ENCODE results near the gene RHOF.

The RHOF gene

DNA sequence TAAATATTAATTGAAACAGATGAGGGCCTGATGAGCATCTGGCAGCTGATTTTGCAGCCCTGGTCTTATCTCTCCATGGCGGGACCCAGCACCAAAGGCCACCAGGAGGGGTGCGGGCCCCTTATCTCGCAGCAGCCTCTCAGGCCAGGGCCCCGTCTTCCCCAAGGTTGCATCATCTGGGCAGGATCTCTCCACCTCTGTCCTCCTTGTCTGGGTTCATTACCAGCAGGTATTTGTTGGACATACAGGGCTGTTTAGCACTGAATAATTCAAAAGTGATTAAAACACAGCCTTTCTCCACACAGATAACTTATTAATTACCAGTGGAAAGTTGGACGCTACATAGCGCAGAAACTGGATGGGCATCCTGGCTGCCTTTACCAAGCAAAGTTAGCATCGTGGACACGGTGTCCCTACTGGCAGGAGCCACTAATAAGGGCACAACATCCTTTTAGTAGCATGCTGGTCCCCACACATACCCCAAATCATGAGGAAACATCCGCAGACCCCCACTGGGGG is 55.1 kb downstream of the RHOF start:
- H3K27me3 ChIP-seq (ENCODE audit: insufficient read depth, low read length): no peaks in the 10 kb centered on the region
- H3K9me3 ChIP-seq (ENCODE audit: insufficient read depth, low read depth, low read length): no peaks in the 10 kb centered on the region
- H3K36me3 ChIP-seq (ENCODE audit: insufficient read depth, low read depth, low read length): no peaks in the 10 kb centered on the region
- no peak overlapping the region for H3K27ac ChIP-seq (ENCODE audit: low read length)
- no peak overlapping the region for H3K4me3 ChIP-seq (ENCODE audit: low read length)
- H3K9ac ChIP-seq (ENCODE audit: low read depth, low read length): no peak overlapping the region
- no peaks in the 10 kb centered on the region for H3K4me1 ChIP-seq (ENCODE audit: insufficient read depth, low read length)

DNA sequence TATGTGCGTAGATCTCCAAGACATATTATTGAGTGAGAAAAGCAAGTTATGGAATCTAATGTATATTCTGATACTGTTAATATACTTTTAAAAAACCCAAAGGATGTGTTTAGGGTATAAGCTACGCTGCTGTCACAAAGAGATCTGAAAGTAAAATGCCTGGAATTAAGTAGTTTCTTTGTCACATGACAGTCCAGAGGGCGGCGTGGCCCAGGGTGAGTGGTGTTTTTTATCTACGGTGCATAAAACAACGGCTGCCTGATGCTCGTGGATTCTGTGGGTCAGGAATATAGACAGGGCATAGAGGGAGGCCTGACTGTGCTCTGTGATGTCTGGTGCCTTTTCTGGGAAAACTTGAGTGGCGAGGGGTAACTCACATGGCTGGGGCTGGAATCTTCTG is 59.6 kb downstream of the RHOF start:
- H3K27me3 ChIP-seq (ENCODE audit: insufficient read depth, low read length): no peaks in the 10 kb centered on the region
- no peaks in the 10 kb centered on the region for H3K4me1 ChIP-seq (ENCODE audit: insufficient read depth, low read length)
- H3K9ac ChIP-seq (ENCODE audit: low read depth, low read length): no peak overlapping the region
- no peak overlapping the region for H3K27ac ChIP-seq (ENCODE audit: low read length)
- no peak overlapping the region for H3K4me3 ChIP-seq (ENCODE audit: low read length)
- no peaks in the 10 kb centered on the region for H3K9me3 ChIP-seq (ENCODE audit: insufficient read depth, low read depth, low read length)
- H3K36me3 ChIP-seq (ENCODE audit: insufficient read depth, low read depth, low read length): 0 out of 2 replicates have a peak, but pooled peaks cover 2% of the 10 kb centered on the region

DNA sequence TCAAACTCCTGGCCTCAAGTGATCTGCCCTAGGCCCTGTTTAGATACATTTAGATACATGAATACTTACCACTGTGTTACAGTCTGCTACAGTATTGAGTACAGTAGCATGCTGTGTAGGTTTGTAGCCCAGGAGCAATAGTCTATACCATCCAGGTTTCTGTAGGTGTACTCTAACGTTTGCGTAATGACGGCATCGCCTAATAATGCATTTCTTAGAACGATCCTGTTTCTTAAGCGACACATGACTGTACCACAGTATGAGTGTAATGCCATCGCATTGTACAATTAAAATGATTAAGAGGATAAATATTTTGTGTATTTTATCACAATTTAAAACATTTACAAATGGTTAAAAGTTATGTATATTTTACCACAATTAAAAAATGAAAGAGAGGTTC is 62.0 kb downstream of the RHOF start:
- H3K9ac ChIP-seq (ENCODE audit: low read depth, low read length): no peak overlapping the region
- 0 out of 2 replicates have a peak, but pooled peaks cover 5% of the 10 kb centered on the region for H3K36me3 ChIP-seq (ENCODE audit: insufficient read depth, low read depth, low read length)
- H3K27me3 ChIP-seq (ENCODE audit: insufficient read depth, low read length): no peaks in the 10 kb centered on the region
- no peaks in the 10 kb centered on the region for H3K4me1 ChIP-seq (ENCODE audit: insufficient read depth, low read length)
- H3K27ac ChIP-seq (ENCODE audit: low read length): no peak overlapping the region
- H3K4me3 ChIP-seq (ENCODE audit: low read length): no peak overlapping the region
- H3K9me3 ChIP-seq (ENCODE audit: insufficient read depth, low read depth, low read length): no peaks in the 10 kb centered on the region

DNA sequence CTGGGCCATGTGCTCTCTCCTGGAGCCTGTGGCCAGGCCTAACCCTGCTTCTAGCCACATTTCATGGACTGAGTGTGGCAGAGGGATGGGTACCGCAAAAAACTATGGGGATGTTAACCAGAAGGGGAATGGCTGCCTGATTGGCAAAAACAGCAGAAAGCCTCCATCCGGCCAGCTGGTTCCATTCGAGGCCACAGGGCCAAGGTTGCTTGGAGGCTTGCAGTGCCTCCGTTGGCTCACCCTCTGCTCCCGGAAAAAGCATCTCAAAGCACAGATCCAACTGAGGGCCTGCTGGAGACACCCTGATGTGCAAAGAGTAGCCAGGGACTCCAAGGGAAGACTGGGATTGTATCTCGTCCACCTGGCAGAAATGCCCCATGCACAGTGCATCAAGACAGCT is 64.5 kb downstream of the RHOF start:
- H3K27me3 ChIP-seq (ENCODE audit: insufficient read depth, low read length): no peaks in the 10 kb centered on the region
- H3K27ac ChIP-seq (ENCODE audit: low read length): no peak overlapping the region

More for the DNA sequence above, 64.5 kb downstream of the RHOF start:
- no peaks in the 10 kb centered on the region for H3K9me3 ChIP-seq (ENCODE audit: insufficient read depth, low read depth, low read length)
- H3K36me3 ChIP-seq (ENCODE audit: insufficient read depth, low read depth, low read length): 0 out of 2 replicates have a peak, but pooled peaks cover 5% of the 10 kb centered on the region
- H3K4me1 ChIP-seq (ENCODE audit: insufficient read depth, low read length): no peaks in the 10 kb centered on the region
- no peak overlapping the region for H3K9ac ChIP-seq (ENCODE audit: low read depth, low read length)
- no peak overlapping the region for H3K4me3 ChIP-seq (ENCODE audit: low read length)
